OCI-LY3 (cell line): Measurements from ENCODE around the gene RBBP8NL.

Source experiments
- H2AFZ ChIP-seq: fragments of 200-600, 300-600 bp; shearing (Covaris generic); 2 replicates; pipeline ENCODE4 v1.6.0; 2014; ENCODE audit warnings: antibody characterized with exemption, low read depth, low read length
- H3K27ac ChIP-seq: fragments of 200-600, 300-600 bp; sonication (generic); 2 replicates; pipeline ENCODE4 v1.5.1; 2014; ENCODE audit warnings: mild to moderate bottlenecking, low read length, moderate library complexity, mixed read lengths
- H3K27me3 ChIP-seq: fragments of 200-600, 300-600 bp; sonication (generic); 2 replicates; pipeline ENCODE4 v1.6.1; 2014; ENCODE audit warnings: low read depth, low read length, mixed read lengths
- H3K36me3 ChIP-seq: fragments of 200-600, 300-600 bp; sonication (generic); replicated peaks from 2 replicates; pipeline ENCODE3; 2014; ENCODE audit warnings: low read depth, low read length, mixed read lengths
- H3K4me1 ChIP-seq: fragments of 300-600, 200-600 bp; sonication (generic); 2 replicates; pipeline ENCODE4 v1.6.1; 2014; ENCODE audit warnings: low read length, mixed read lengths
- H3K4me2 ChIP-seq: fragments of 200-600, 300-600 bp; sonication (generic); 2 replicates; pipeline ENCODE4 v1.6.1; 2014; ENCODE audit warnings: low read length, mixed read lengths
- H3K4me3 ChIP-seq: fragments of 300-600, 200-600 bp; sonication (generic); 2 replicates; pipeline ENCODE4 v1.5.1; 2014; ENCODE audit warnings: antibody characterized with exemption, mild to moderate bottlenecking, low read length, moderate library complexity
- H3K79me2 ChIP-seq: fragments of 300-600, 200-600 bp; shearing (Covaris generic); 2 replicates; pipeline ENCODE4 v1.6.1; 2014; ENCODE audit warnings: mild to moderate bottlenecking, low read length, mixed read lengths
- H3K9ac ChIP-seq: fragments of 300-600, 200-600 bp; shearing (Covaris generic); 2 replicates; pipeline ENCODE4 v1.6.0; 2014; ENCODE audit warnings: mild to moderate bottlenecking, low read length, moderate library complexity
- H3K9me3 ChIP-seq: fragments of 200-600, 300-600 bp; shearing (Covaris generic); 2 replicates; pipeline ENCODE4 v1.6.1; 2014; ENCODE audit warnings: low read length, mixed read lengths; ENCODE audit not compliant: insufficient read depth
- H4K20me1 ChIP-seq: fragments of 200-600, 300-600 bp; sonication (generic); 2 replicates; pipeline ENCODE4 v1.6.1; 2016; ENCODE audit warnings: low read length, mixed read lengths; ENCODE audit not compliant: insufficient read depth
- EZH2phosphoT487 ChIP-seq: fragments of 200-600 bp; shearing (Covaris generic); IDR thresholded peaks from 2 replicates; pipeline ENCODE4 v1.6.1; 2018; ENCODE audit warnings: antibody characterized with exemption, mixed run types, low read depth
- TF ChIP-seq, protein P1 (sequence below): fragments of 200-600, 300-600 bp; sonication (generic); IDR thresholded peaks from 2 replicates; pipeline ENCODE4 v1.5.1; 2014; ENCODE audit warnings: antibody characterized with exemption, low read length, low read depth

The RBBP8NL gene

DNA sequence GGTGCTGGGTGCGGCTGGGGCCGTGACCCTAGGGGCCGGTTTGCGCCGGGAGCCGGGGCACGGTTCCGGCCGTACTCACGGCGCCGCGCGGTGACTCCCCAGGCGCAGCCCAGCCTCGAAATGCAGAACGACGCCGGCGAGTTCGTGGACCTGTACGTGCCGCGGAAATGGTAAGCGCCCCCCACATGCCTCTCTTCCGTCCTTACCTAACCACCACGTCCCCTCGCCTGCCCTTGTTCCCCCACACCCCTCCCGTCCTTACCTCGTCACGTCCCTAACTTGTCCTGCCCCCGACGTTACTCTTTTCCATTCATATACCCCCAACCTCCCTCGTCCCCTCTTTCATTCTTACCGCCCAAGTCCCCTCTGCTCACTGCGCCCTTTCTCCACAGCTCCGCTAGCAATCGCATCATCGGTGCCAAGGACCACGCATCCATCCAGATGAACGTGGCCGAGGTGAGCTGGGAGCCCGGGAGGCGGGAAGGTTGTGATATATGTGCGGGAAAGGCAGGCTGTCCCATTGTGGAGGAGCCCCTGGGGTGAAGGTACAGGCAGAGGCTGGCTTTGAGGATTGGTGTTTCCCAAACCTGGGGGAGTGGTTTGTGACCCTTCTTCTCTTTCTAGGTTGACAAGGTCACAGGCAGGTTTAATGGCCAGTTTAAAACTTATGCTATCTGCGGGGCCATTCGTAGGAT, 40.0 kb downstream of the RBBP8NL start:
- Histone ChIP-seq H3K9ac (peak overlapping the region; percentile 98), H3K27ac (peak overlapping the region; percentile 60), H2AFZ (no peak overlapping the region), H3K4me2 (peak overlapping the region; percentile 95), H3K4me3 (peak overlapping the region; percentile 99), H4K20me1 (peaks cover 17% of the 10 kb centered on the region; the same call in 1 of the 2 replicates), H3K4me1 (peaks cover 17% of the 10 kb centered on the region), H3K36me3 (peaks cover 31% of the 10 kb centered on the region), H3K79me2 (peaks cover 56% of the 10 kb centered on the region), H3K27me3 (no peaks in the 10 kb centered on the region), H3K9me3 (no peaks in the 10 kb centered on the region)
- TF ChIP-seq, protein P1, sequence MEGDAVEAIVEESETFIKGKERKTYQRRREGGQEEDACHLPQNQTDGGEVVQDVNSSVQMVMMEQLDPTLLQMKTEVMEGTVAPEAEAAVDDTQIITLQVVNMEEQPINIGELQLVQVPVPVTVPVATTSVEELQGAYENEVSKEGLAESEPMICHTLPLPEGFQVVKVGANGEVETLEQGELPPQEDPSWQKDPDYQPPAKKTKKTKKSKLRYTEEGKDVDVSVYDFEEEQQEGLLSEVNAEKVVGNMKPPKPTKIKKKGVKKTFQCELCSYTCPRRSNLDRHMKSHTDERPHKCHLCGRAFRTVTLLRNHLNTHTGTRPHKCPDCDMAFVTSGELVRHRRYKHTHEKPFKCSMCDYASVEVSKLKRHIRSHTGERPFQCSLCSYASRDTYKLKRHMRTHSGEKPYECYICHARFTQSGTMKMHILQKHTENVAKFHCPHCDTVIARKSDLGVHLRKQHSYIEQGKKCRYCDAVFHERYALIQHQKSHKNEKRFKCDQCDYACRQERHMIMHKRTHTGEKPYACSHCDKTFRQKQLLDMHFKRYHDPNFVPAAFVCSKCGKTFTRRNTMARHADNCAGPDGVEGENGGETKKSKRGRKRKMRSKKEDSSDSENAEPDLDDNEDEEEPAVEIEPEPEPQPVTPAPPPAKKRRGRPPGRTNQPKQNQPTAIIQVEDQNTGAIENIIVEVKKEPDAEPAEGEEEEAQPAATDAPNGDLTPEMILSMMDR = no peak
- TF ChIP-seq EZH2phosphoT487 = no peak

DNA sequence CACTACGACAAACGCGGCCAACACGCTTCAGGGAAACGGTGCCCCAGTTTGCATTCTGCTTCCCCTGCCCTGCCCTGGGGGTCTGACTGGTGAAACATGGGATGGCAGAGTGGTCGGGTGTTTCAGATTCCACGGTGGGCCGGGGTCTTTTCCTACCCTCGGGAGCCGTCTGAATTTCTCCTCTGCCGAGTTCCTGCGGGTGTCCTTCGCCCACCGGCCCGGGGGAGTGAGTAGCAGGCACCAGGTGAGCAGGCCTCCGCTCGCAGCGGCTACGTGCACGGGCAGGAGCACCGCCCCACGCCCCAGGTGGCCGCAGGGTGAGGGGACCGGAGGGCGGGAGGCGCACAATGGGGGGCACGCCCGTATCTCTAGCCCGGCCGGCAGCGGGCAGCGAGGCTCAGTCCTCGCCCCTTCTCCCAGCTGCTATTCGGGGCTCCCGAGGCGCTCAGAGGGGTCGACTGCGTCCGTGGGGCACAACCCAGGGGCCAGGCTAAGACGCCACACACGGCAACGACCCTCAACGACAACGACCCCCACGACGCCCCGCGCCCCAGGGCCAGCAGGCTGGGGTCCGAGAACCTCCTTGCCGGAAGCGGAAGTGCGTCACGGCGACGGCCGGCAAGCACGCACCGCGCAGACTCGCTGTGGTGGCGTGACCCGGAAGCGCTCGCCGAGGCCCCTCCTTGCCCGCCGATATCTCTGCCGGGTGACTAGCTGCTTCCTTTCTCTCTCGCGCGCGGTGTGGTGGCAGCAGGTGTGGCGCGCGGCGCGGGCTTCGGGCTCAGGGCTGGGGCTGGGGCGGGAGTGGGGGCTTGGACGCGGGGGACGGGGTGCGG, 40.7 kb downstream of the RBBP8NL start, which contains the start of gene RPS21:
Gene RPS21, plus strand, starts transcription at position 721 of the 836 bp plus-strand sequence. CDS start 236 bp downstream, outside the sequence.
- Histone ChIP-seq H3K36me3 (peaks cover 38% of the 10 kb centered on the region), H3K4me3 (peak within 1 kb of the TSS; percentile 99), H2AFZ (no peak within 1 kb of the TSS), H3K27ac (peak within 1 kb of the TSS; percentile 60), H3K4me2 (peak within 1 kb of the TSS; percentile 95), H3K9me3 (no peaks in the 10 kb centered on the region), H3K27me3 (no peaks in the 10 kb centered on the region), H4K20me1 (peaks cover 17% of the 10 kb centered on the region; the same call in 1 of the 2 replicates), H3K9ac (peak within 1 kb of the TSS; percentile 98), H3K79me2 (peaks cover 56% of the 10 kb centered on the region), H3K4me1 (peaks cover 17% of the 10 kb centered on the region)
- TF ChIP-seq, protein P1 = no peak
- TF ChIP-seq EZH2phosphoT487 = no peak

- Histone ChIP-seq H3K36me3 (peaks cover 13% of the 10 kb centered on the region), H3K4me3 (no peak overlapping the region), H3K27me3 (no peaks in the 10 kb centered on the region), H3K79me2 (peaks cover 34% of the 10 kb centered on the region), H3K9me3 (no peaks in the 10 kb centered on the region), H2AFZ (no peak overlapping the region), H3K4me1 (peaks cover 5% of the 10 kb centered on the region), H3K27ac (no peak overlapping the region), H3K4me2 (no peak overlapping the region), H3K9ac (no peak overlapping the region), H4K20me1 (peaks cover 3% of the 10 kb centered on the region; the same call in 1 of the 2 replicates)
- TF ChIP-seq, protein P1 = peak; percentile 89
- no peak for TF ChIP-seq EZH2phosphoT487
Observed at GRCh38 chr20:62382306-62383198, 44.8 kb downstream of the RBBP8NL start.
